ENCODE results near the gene ADD2.

ADD2 gene

GRCh38 chr2:70724366-70724765 lies 43.6 kb downstream of the ADD2 start:
- POLR2A ChIA-PET: no interaction called here
- WGBS (ENCODE audit: insufficient coverage): 100% methylated on average over 5 of the region's 7 CpGs
- H3K27me3 ChIP-seq (replicated peaks in 2 of 5; ENCODE audit: control insufficient read depth in 4 of 5, insufficient read depth in 5 of 5, low read length in 4 of 5): peaks cover 0 to 11% (median 0%) of the 10 kb centered on the region in 5 experiments
- CTCF ChIA-PET: no interaction called here
- no peak for DNase-seq
- no peaks in the 10 kb centered on the region for H3K9me3 ChIP-seq (ENCODE audit: control extremely low read depth in 1 of 5, control insufficient read depth in 4 of 5, insufficient read depth in 2 of 5, low read depth in 1 of 5, low read length in 4 of 5)
- H3K4me1 ChIP-seq (ENCODE audit: control extremely low read depth in 1 of 4, control insufficient read depth in 4 of 4, insufficient read depth in 4 of 4, low read length in 3 of 4): no peaks in the 10 kb centered on the region
- no peaks in the 10 kb centered on the region for H3K36me3 ChIP-seq (ENCODE audit: control insufficient read depth in 4 of 4, insufficient read depth in 4 of 4, low read length in 3 of 4)
- no peak overlapping the region for H3K4me3 ChIP-seq (ENCODE audit: control insufficient read depth in 1 of 7, extremely low read depth in 1 of 7, insufficient read depth in 4 of 7, low read depth in 2 of 7, low read length in 6 of 7)
- no peak overlapping the region for H3K27ac ChIP-seq (ENCODE audit: insufficient read depth in 1 of 2, low read depth in 1 of 2, low read length in 2 of 2, poor library complexity in 1 of 2, severe bottlenecking in 2 of 2)

DNA sequence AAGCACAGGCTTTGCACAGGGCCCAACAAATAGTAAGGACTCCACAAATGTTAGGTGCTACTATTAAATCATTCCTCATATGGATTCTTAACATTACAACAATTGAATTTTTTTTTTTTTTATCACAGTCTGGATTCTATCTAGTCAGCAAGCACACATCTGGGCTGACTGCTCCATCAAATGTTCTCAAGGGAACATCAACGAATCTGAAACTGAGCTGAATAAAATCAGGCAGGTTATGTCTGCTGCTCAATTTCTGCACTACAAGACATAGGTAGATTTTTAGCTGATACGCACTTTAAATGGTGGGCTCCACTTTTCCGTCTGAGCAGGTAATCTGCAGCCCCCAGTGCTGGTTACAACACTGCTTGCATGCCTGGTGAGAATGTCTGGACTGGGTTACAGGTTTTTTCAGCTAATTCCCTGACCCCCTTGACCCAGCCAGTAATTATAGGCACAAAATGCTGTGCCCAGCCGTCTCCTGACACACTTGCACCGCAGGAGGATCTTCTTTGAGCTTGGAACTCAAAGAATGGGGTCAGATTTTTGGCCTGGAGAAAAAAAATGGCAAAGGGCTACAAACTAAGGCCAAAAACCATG lies 44.6 kb downstream of the ADD2 start:
- H3K9me3 ChIP-seq (ENCODE audit: control extremely low read depth in 1 of 5, control insufficient read depth in 4 of 5, insufficient read depth in 2 of 5, low read depth in 1 of 5, low read length in 4 of 5): no peaks in the 10 kb centered on the region
- peaks cover 0 to 14% (median 0%) of the 10 kb centered on the region in 5 experiments for H3K27me3 ChIP-seq (replicated peaks in 2 of 5; ENCODE audit: control insufficient read depth in 4 of 5, insufficient read depth in 5 of 5, low read length in 4 of 5)
- ChIA-PET CTCF (interaction anchor here (1.1 kb wide), 1 partner anchor 106 kb away, joined by 3 read pairs; no protein-coding TSS in a partner anchor), POLR2A (no interaction called here)
- H3K36me3 ChIP-seq (ENCODE audit: control insufficient read depth in 4 of 4, insufficient read depth in 4 of 4, low read length in 3 of 4): no peaks in the 10 kb centered on the region
- DNase-seq: no peak
- H3K4me3 ChIP-seq (ENCODE audit: control insufficient read depth in 1 of 7, extremely low read depth in 1 of 7, insufficient read depth in 4 of 7, low read depth in 2 of 7, low read length in 6 of 7): no peak overlapping the region
- no peaks in the 10 kb centered on the region for H3K4me1 ChIP-seq (ENCODE audit: control extremely low read depth in 1 of 4, control insufficient read depth in 4 of 4, insufficient read depth in 4 of 4, low read length in 3 of 4)
- H3K27ac ChIP-seq (ENCODE audit: insufficient read depth in 1 of 2, low read depth in 1 of 2, low read length in 2 of 2, poor library complexity in 1 of 2, severe bottlenecking in 2 of 2): no peak overlapping the region
- WGBS (ENCODE audit: insufficient coverage): 100% methylated on average over 5 of the region's 5 CpGs

- H3K4me3 ChIP-seq (ENCODE audit: control insufficient read depth in 1 of 7, extremely low read depth in 1 of 7, insufficient read depth in 4 of 7, low read depth in 2 of 7, low read length in 6 of 7): no peak overlapping the region
- H3K4me1 ChIP-seq (ENCODE audit: control extremely low read depth in 1 of 4, control insufficient read depth in 4 of 4, insufficient read depth in 4 of 4, low read length in 3 of 4): no peaks in the 10 kb centered on the region
- CTCF ChIA-PET: no interaction called here
- H3K27me3 ChIP-seq (replicated peaks in 2 of 5; ENCODE audit: control insufficient read depth in 4 of 5, insufficient read depth in 5 of 5, low read length in 4 of 5): peaks cover 0 to 11% (median 0%) of the 10 kb centered on the region in 5 experiments
- POLR2A ChIA-PET: no interaction called here
- 92% methylated on average over 5 of the region's 6 CpGs for WGBS (ENCODE audit: insufficient coverage)
- no peak for DNase-seq
- H3K36me3 ChIP-seq (ENCODE audit: control insufficient read depth in 4 of 4, insufficient read depth in 4 of 4, low read length in 3 of 4): no peaks in the 10 kb centered on the region
- no peaks in the 10 kb centered on the region for H3K9me3 ChIP-seq (ENCODE audit: control extremely low read depth in 1 of 5, control insufficient read depth in 4 of 5, insufficient read depth in 2 of 5, low read depth in 1 of 5, low read length in 4 of 5)
- H3K27ac ChIP-seq (ENCODE audit: insufficient read depth in 1 of 2, low read depth in 1 of 2, low read length in 2 of 2, poor library complexity in 1 of 2, severe bottlenecking in 2 of 2): no peak overlapping the region
Observed at GRCh38 chr2:70720124-70720523, 47.9 kb downstream of the ADD2 start.

GRCh38 chr2:70719231-70719630 lies 48.8 kb downstream of the ADD2 start:
- 97% methylated on average over 3 of the region's 3 CpGs for WGBS (ENCODE audit: insufficient coverage)
- ChIA-PET POLR2A (no interaction called here), CTCF (no interaction called here)
- Histone ChIP-seq H3K4me3 (ENCODE audit: control insufficient read depth in 1 of 7, extremely low read depth in 1 of 7, insufficient read depth in 4 of 7, low read depth in 2 of 7, low read length in 6 of 7) (no peak overlapping the region), H3K27ac (ENCODE audit: insufficient read depth in 1 of 2, low read depth in 1 of 2, low read length in 2 of 2, poor library complexity in 1 of 2, severe bottlenecking in 2 of 2) (no peak overlapping the region), H3K27me3 (replicated peaks in 2 of 5; ENCODE audit: control insufficient read depth in 4 of 5, insufficient read depth in 5 of 5, low read length in 4 of 5) (peaks cover 0 to 14% (median 0%) of the 10 kb centered on the region in 5 experiments), H3K4me1 (ENCODE audit: control extremely low read depth in 1 of 4, control insufficient read depth in 4 of 4, insufficient read depth in 4 of 4, low read length in 3 of 4) (no peaks in the 10 kb centered on the region), H3K9me3 (ENCODE audit: control extremely low read depth in 1 of 5, control insufficient read depth in 4 of 5, insufficient read depth in 2 of 5, low read depth in 1 of 5, low read length in 4 of 5) (no peaks in the 10 kb centered on the region), H3K36me3 (ENCODE audit: control insufficient read depth in 4 of 4, insufficient read depth in 4 of 4, low read length in 3 of 4) (no peaks in the 10 kb centered on the region)
- DNase-seq: no peak

- H3K4me3 ChIP-seq (ENCODE audit: control insufficient read depth in 1 of 7, extremely low read depth in 1 of 7, insufficient read depth in 4 of 7, low read depth in 2 of 7, low read length in 6 of 7): no peak overlapping the region
- no peaks in the 10 kb centered on the region for H3K4me1 ChIP-seq (ENCODE audit: control extremely low read depth in 1 of 4, control insufficient read depth in 4 of 4, insufficient read depth in 4 of 4, low read length in 3 of 4)
- ChIA-PET POLR2A (no interaction called here), CTCF (no interaction called here)
- no peak for DNase-seq
- H3K9me3 ChIP-seq (ENCODE audit: control extremely low read depth in 1 of 5, control insufficient read depth in 4 of 5, insufficient read depth in 2 of 5, low read depth in 1 of 5, low read length in 4 of 5): no peaks in the 10 kb centered on the region
- peaks cover 0 to 14% (median 0%) of the 10 kb centered on the region in 5 experiments for H3K27me3 ChIP-seq (replicated peaks in 2 of 5; ENCODE audit: control insufficient read depth in 4 of 5, insufficient read depth in 5 of 5, low read length in 4 of 5)
- H3K27ac ChIP-seq (ENCODE audit: insufficient read depth in 1 of 2, low read depth in 1 of 2, low read length in 2 of 2, poor library complexity in 1 of 2, severe bottlenecking in 2 of 2): no peak overlapping the region
- H3K36me3 ChIP-seq (ENCODE audit: control insufficient read depth in 4 of 4, insufficient read depth in 4 of 4, low read length in 3 of 4): no peaks in the 10 kb centered on the region
- 83% methylated on average over 1 of the region's 2 CpGs for WGBS (ENCODE audit: insufficient coverage)
Observed at GRCh38 chr2:70718736-70719135, 49.3 kb downstream of the ADD2 start.

GRCh38 chr2:70718241-70718640 lies 49.8 kb downstream of the ADD2 start:
- Histone ChIP-seq H3K27me3 (replicated peaks in 2 of 5; ENCODE audit: control insufficient read depth in 4 of 5, insufficient read depth in 5 of 5, low read length in 4 of 5) (peaks cover 0 to 14% (median 0%) of the 10 kb centered on the region in 5 experiments), H3K9me3 (ENCODE audit: control extremely low read depth in 1 of 5, control insufficient read depth in 4 of 5, insufficient read depth in 2 of 5, low read depth in 1 of 5, low read length in 4 of 5) (no peaks in the 10 kb centered on the region), H3K36me3 (ENCODE audit: control insufficient read depth in 4 of 4, insufficient read depth in 4 of 4, low read length in 3 of 4) (no peaks in the 10 kb centered on the region), H3K4me3 (ENCODE audit: control insufficient read depth in 1 of 7, extremely low read depth in 1 of 7, insufficient read depth in 4 of 7, low read depth in 2 of 7, low read length in 6 of 7) (no peak overlapping the region), H3K27ac (ENCODE audit: insufficient read depth in 1 of 2, low read depth in 1 of 2, low read length in 2 of 2, poor library complexity in 1 of 2, severe bottlenecking in 2 of 2) (no peak overlapping the region), H3K4me1 (ENCODE audit: control extremely low read depth in 1 of 4, control insufficient read depth in 4 of 4, insufficient read depth in 4 of 4, low read length in 3 of 4) (no peaks in the 10 kb centered on the region)
- WGBS (ENCODE audit: insufficient coverage): no CpG with 5 or more reads among the region's 2 CpGs
- DNase-seq: no peak
- POLR2A ChIA-PET: no interaction called here
- CTCF ChIA-PET: interaction anchor here (1.5 kb wide), 1 partner anchor 29 kb away, joined by 4 read pairs; no protein-coding TSS in a partner anchor

GRCh38 chr2:70717431-70718038 lies 50.5 kb downstream of the ADD2 start:
- Histone ChIP-seq H3K4me1 (ENCODE audit: control extremely low read depth in 1 of 4, control insufficient read depth in 4 of 4, insufficient read depth in 4 of 4, low read length in 3 of 4) (no peaks in the 10 kb centered on the region), H3K36me3 (ENCODE audit: control insufficient read depth in 4 of 4, insufficient read depth in 4 of 4, low read length in 3 of 4) (no peaks in the 10 kb centered on the region), H3K4me3 (ENCODE audit: control insufficient read depth in 1 of 7, extremely low read depth in 1 of 7, insufficient read depth in 4 of 7, low read depth in 2 of 7, low read length in 6 of 7) (no peak overlapping the region), H3K27ac (ENCODE audit: insufficient read depth in 1 of 2, low read depth in 1 of 2, low read length in 2 of 2, poor library complexity in 1 of 2, severe bottlenecking in 2 of 2) (no peak overlapping the region), H3K9me3 (ENCODE audit: control extremely low read depth in 1 of 5, control insufficient read depth in 4 of 5, insufficient read depth in 2 of 5, low read depth in 1 of 5, low read length in 4 of 5) (no peaks in the 10 kb centered on the region), H3K27me3 (replicated peaks in 2 of 5; ENCODE audit: control insufficient read depth in 4 of 5, insufficient read depth in 5 of 5, low read length in 4 of 5) (peaks cover 0 to 15% (median 0%) of the 10 kb centered on the region in 5 experiments)
- WGBS (ENCODE audit: insufficient coverage): 92% methylated on average over 6 of the region's 7 CpGs
- peak in 2 of 3 donors; percentile 0 to 20 for DNase-seq
- POLR2A ChIA-PET: no interaction called here
- CTCF ChIA-PET: interaction anchor here (1.5 kb wide), 2 partner anchors 30 to 31 kb away, joined by 4 to 5 read pairs; no protein-coding TSS in a partner anchor

Data from common myeloid progenitor, CD34-positive (primary cell).